C4-2B (cell line): Measurements from ENCODE around the gene ZDHHC11B.
"Not testable (repeated sequence)": the region's sequence is repeated elsewhere in the genome, so short reads cannot be mapped to it uniquely, and the experiment has no call there.

Experiments
- ZFX ChIP-seq: fragments of 450-650 bp; IDR thresholded peaks from 2 replicates; pipeline ENCODE4 v1.6.1; 2017
- TF ChIP-seq, protein P1 (sequence below): fragments of 450-650 bp; conservative IDR thresholded peaks from 2 replicates; pipeline ENCODE4 v1.5.1; 2017; ENCODE audit warnings: mild to moderate bottlenecking

- TF ChIP-seq, protein P1, sequence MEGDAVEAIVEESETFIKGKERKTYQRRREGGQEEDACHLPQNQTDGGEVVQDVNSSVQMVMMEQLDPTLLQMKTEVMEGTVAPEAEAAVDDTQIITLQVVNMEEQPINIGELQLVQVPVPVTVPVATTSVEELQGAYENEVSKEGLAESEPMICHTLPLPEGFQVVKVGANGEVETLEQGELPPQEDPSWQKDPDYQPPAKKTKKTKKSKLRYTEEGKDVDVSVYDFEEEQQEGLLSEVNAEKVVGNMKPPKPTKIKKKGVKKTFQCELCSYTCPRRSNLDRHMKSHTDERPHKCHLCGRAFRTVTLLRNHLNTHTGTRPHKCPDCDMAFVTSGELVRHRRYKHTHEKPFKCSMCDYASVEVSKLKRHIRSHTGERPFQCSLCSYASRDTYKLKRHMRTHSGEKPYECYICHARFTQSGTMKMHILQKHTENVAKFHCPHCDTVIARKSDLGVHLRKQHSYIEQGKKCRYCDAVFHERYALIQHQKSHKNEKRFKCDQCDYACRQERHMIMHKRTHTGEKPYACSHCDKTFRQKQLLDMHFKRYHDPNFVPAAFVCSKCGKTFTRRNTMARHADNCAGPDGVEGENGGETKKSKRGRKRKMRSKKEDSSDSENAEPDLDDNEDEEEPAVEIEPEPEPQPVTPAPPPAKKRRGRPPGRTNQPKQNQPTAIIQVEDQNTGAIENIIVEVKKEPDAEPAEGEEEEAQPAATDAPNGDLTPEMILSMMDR: not testable (repeated sequence)
- TF ChIP-seq ZFX: not testable (repeated sequence)
Observed at GRCh38 chr5:783881-784427, 575 bp downstream of the ZDHHC11B start.
